B cell (primary cell): ENCODE measurements around the gene EML3.

Source experiments
- EZH2 ChIP-seq: IDR thresholded peaks from 2 replicates; pipeline ENCODE4 v1.6.1; 2012; ENCODE audit warnings: borderline replicate concordance, low read depth, mild to moderate bottlenecking, moderate library complexity, low read length; ENCODE audit not compliant: insufficient read depth, poor library complexity, severe bottlenecking
- TF ChIP-seq, protein P1 (sequence below): fragments of 200-600 bp; IDR thresholded peaks from one replicate; pipeline ENCODE4 v1.8.0; 2022; ENCODE audit warnings: antibody characterized with exemption, mild to moderate bottlenecking

DNA sequence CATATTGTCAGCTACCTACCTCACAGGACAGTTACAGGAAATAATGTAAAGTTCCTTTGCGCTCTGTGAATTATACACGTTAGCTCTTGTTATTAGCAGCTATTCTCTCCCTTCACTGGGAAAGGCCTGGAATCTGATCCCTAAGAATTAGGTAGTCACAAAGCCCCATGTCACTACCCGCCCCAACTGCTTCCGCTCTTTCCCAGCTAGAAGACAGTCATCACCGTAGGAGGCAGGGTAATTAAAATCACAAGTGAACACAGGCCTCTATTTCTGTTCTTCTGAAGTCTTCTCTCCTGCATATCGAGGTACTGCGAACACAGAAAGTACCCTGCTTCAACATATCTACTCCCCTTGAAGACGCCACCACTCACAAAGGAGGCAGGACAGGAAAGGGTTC lies 53.4 kb downstream of the EML3 start:
- TF ChIP-seq, protein P1, sequence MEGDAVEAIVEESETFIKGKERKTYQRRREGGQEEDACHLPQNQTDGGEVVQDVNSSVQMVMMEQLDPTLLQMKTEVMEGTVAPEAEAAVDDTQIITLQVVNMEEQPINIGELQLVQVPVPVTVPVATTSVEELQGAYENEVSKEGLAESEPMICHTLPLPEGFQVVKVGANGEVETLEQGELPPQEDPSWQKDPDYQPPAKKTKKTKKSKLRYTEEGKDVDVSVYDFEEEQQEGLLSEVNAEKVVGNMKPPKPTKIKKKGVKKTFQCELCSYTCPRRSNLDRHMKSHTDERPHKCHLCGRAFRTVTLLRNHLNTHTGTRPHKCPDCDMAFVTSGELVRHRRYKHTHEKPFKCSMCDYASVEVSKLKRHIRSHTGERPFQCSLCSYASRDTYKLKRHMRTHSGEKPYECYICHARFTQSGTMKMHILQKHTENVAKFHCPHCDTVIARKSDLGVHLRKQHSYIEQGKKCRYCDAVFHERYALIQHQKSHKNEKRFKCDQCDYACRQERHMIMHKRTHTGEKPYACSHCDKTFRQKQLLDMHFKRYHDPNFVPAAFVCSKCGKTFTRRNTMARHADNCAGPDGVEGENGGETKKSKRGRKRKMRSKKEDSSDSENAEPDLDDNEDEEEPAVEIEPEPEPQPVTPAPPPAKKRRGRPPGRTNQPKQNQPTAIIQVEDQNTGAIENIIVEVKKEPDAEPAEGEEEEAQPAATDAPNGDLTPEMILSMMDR = no peak
- no peak for TF ChIP-seq EZH2
